GM19099 (cell line): Measurements from ENCODE around the gene MRPS11.

Experiments
- POLR2A ChIP-seq: IDR thresholded peaks from 3 replicates; pipeline ENCODE4 v1.6.1; 2011; ENCODE audit warnings: low read depth; ENCODE audit not compliant: insufficient read length; ENCODE audit errors: extremely low read depth

The MRPS11 gene

GRCh38 chr15:88509964-88510363 lies 42.5 kb downstream of the MRPS11 start:
- TF ChIP-seq POLR2A = no peak

GRCh38 chr15:88511161-88511560 lies 43.7 kb downstream of the MRPS11 start:
- no peak for TF ChIP-seq POLR2A

GRCh38 chr15:88512078-88512477 lies 44.6 kb downstream of the MRPS11 start:
- no peak for TF ChIP-seq POLR2A

- no peak for TF ChIP-seq POLR2A
These were observed 45.1 kb downstream of the MRPS11 start for GRCh38 chr15:88512601-88513000.

GRCh38 chr15:88513195-88513594 lies 45.7 kb downstream of the MRPS11 start:
- TF ChIP-seq POLR2A = no peak

GRCh38 chr15:88518903-88519302 lies 51.4 kb downstream of the MRPS11 start:
- no peak for TF ChIP-seq POLR2A

- TF ChIP-seq POLR2A = no peak
These were observed 57.9 kb downstream of the MRPS11 start for GRCh38 chr15:88525418-88525817.

- no peak for TF ChIP-seq POLR2A
These were observed 58.9 kb downstream of the MRPS11 start for GRCh38 chr15:88526247-88526879.

GRCh38 chr15:88529021-88529630 lies 61.6 kb downstream of the MRPS11 start:
- TF ChIP-seq POLR2A = no peak
